Measurements from ENCODE around the gene LSM11.
"Not testable (repeated sequence)": the region's sequence is repeated elsewhere in the genome, so short reads cannot be mapped to it uniquely, and the experiment has no call there.

LSM11 gene

GRCh38 chr5:157743163-157744050 is at the start of gene LSM11:
LSM11 (plus strand) TSS chr5:157743712; CDS start chr5:157743751, 39 bp downstream.
- peak; percentile 93 for DNase-seq

DNA sequence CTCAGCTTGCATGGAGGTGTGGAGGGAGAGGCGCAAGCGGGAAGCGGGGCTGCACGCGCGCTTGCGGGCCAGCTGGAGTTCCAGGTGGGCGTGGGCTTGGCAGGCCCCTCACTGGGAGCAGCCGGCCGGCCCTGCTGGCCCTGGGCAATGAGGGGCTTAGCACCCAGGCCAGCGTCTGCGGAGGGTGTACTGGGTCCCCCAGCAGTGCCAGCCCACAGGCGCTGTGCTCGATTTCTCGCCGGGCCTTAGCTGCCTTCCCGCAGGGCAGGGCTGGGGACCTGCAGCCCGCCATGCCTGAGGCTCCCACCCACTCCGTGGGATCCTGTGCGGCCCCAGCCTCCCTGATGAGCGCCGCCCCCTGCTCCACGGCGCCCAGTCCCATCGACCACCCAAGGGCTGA is 49.7 kb upstream of the LSM11 start:
- DNase-seq: not testable (repeated sequence)

- DNase-seq: not testable (repeated sequence)
Measured at GRCh38 chr5:157696154-157696553, 47.4 kb upstream of the LSM11 start.

DNA sequence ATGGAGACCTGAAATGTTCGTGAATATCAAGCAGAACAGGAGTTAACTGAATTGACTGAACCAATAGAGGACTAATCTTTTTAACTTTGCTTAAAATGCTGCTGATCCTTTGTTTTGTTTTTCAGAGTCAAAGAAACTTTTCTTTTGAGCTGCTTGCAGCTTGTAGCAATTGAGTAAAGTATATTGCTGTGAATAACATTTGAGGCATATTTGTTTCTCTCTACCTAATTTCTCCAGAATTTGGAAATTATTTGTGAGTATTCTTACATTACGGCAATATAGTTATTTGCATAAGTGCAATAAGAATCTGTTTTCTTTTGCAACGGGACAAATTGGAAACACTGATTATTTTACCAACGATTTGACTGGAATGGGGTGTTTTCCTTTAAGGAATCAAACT is 44.8 kb upstream of the LSM11 start:
- not testable (repeated sequence) for DNase-seq

DNA sequence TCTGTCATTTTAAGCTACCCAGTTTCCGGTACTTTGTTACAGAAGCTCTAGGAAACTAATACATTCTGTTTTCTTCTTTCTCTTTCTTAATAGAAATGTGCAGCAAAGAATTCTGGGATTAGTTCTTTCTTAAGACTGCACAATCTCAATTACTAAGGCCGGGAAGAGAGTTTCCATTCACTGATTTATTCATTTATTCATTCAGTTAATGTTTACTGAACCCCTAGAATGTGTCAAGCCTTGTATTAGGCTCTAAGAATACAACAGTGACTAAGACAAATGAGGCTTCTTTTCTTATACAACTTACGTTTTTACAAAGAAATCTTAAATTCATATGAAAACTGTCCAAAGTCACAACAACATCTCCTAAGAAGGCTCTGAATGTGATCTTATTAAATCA is 39.8 kb upstream of the LSM11 start:
- DNase-seq: no peak

GRCh38 chr5:157708866-157709265 is 34.6 kb upstream of the LSM11 start:
- DNase-seq: no peak

GRCh38 chr5:157709346-157709745 is 34.2 kb upstream of the LSM11 start:
- no peak for DNase-seq

GRCh38 chr5:157710431-157710830 is 33.1 kb upstream of the LSM11 start:
- no peak for DNase-seq

DNA sequence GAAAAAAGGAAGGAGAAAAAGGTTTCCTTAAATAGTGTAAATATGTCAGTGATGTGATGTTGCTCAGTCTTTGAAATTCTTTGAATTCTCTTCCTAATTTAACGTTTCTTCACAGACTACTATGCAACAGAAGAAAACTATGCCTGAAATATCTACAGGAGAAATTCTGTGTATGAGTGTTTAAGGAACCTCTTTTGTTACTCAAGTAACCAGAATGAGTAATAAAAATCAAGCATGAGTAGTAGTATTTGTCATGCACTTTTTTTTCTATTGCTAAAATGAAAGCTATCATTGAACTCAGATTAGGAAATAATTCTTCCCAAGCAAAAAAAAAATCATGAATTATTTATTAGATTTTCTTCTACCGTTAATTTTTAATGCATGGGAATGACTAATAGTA is 32.6 kb upstream of the LSM11 start:
- DNase-seq: no peak

GRCh38 chr5:157713830-157714595 is 29.5 kb upstream of the LSM11 start:
- DNase-seq: no peak

- no peak for DNase-seq
Measured at GRCh38 chr5:157714596-157714864, 29.0 kb upstream of the LSM11 start.

DNA sequence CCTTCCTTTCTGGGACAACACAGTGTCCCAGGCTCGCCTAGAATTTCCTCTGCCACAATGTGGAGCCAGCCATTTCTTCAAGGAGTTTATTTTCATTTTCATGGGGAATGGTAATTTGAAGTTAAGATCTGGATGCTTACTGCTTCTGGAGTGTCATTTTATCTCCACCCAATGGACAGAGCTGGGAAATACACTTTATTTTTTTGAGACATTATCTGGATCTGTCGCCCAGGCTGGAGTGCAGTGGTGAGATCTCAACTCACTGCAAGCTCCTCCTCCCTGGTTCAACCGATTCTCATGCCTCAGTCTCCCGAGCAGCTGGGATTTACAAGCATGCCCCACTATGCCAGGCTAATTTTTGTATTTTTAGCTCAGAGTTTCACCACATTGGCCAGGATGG is 25.0 kb upstream of the LSM11 start:
- DNase-seq: peak; percentile 78

DNA sequence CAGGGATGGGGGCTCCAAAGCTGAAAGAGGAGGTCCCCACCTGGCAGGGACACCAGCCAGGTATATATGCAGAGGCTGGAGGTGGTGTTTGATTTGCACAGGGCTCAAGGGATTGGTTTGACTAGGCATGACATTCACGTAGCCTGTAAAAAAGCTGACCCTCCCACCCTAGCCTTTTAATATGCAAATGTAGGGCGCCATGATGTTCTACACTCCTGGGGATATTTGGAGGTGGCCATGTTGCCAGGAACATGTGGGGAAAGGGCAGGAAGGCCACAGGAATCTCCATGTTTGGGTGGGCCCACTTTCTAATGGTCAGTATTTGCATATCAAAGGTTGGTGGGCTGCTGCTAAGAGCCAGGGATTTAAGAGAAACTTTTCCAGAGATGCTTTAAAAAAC is 24.3 kb upstream of the LSM11 start:
- DNase-seq: no peak

DNA sequence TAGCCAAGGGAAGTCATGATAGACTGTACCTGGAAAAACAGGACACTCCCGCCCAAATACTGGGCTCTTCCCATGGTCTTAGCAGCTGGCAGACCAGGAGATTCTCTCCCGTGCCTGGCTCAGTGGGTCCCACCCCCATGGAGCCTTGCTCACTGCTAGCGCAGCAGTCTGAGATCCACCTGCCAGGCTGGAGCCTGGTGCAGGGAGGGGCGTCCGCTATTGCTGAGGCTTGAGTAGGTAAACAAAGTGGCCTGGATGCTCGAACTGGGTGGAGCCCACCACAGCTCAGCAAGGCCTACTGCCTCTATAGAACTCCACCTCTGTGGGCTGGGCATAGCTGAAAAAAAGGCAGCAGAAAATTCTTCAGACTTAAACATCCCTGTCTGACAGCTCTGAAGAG is 22.4 kb upstream of the LSM11 start:
- no peak for DNase-seq

- not testable (repeated sequence) for DNase-seq
Measured at GRCh38 chr5:157722895-157723294, 20.6 kb upstream of the LSM11 start.

- not testable (repeated sequence) for DNase-seq
Measured at GRCh38 chr5:157726607-157727006, 16.9 kb upstream of the LSM11 start.

DNA sequence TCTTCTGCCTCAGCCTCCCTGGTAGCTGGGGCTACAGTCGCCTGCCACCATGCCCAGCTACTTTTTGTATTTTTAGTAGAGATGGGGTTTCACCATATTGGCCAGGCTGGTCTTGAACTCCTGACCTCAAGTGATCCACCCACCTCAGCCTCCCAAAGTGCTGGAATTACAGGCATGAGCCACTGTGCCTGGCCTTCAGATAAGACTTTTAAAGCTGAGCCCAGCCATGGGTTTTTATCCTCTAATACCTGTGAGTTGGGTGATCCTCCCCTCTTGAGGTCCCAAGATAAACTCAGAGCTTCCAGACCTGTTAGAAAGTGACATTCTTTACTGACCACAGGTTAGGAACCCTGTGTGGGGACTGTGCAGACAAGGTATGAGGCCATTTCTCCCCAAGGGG is 15.7 kb upstream of the LSM11 start:
- DNase-seq: not testable (repeated sequence)

DNA sequence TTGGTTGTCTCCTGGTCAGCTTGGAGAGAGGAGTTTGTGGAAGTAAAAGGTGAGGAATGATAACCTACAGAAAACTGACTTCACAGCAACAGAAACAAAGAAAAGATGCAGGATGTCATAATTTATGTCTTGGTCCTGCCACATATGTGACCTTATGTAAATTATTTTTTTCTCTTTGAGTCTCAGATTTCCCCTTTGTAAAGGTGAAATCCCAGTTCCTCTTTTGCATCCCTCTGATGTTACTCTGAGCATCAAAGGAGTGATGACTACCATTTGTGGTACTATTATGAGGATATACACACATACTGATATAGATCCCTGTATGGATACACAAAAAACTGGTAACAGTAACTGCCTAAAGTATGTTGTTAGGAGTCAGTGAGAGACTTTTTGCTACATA is 13.7 kb upstream of the LSM11 start:
- DNase-seq: no peak

GRCh38 chr5:157730900-157731271 is 12.6 kb upstream of the LSM11 start:
- no peak for DNase-seq

DNA sequence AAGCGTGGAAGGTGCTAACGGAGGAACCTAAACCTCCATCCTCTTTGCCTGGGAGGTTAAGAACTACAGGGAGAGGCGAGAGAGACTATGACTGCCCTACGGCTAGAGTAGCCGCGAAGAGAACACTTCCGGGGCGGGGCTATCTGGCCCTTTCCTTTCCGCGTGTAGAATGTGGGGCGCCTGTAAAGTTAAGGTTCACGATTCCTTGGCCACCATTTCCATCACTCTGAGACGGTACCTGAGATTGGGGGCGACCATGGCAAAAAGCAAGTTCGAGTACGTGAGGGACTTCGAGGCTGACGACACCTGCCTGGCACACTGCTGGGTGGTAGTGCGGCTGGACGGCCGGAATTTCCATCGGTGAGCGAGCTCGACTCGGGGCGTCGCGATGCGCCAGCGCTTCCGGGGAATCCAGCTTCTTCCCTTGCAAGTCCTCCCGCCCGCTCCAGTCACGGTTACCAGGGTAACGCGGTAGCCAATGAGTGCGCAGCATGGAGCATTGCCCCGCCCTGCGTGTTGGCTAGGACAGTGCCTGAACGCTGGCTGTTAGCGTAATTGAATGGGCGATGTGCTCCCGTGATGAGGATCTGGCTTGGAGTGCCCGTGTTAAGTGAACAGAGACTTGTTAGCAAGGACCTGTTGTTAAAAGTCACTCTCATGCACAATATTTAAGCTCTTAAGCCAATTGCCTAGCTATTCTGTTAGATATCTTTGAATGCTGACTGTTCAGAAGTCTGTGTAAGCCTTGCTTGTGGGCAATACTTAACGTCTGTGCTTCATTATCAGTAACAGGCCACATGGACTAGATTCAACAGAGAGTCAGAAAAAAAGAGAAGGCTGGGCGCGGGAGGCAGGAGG is 12.0 kb upstream of the LSM11 start, which contains the start of gene THG1L:
Gene THG1L (plus strand): TSS at position 149 of the 858 bp plus-strand sequence. CDS start 21 bp downstream, at position 170.
- peak; percentile 99 for DNase-seq

- no peak for DNase-seq
Measured at GRCh38 chr5:157732130-157732514, 11.4 kb upstream of the LSM11 start.

- peak; percentile 79 for DNase-seq
Measured at GRCh38 chr5:157732596-157733262, 10.8 kb upstream of the LSM11 start.

- peak; percentile 45 for DNase-seq
Measured at GRCh38 chr5:157734436-157734835, 9.1 kb upstream of the LSM11 start.
